Cardiac muscle cell (in vitro differentiated cells and primary cell): ENCODE measurements around the gene UBQLN3. TPM values are rescaled to one million over a fixed set of nuclear protein-coding genes. Genes with fewer than 3 reads are reported as not detected.
A peak's percentile ranks its signal among the peaks of the same experiment; 100 is the strongest.

Experiments
- DNase-seq, 2 donors: peaks; one replicate each; pipeline versions ENCODE4 v3.0.0 to v3.0.0-alpha.2; 2010 to 2017; ENCODE audit warnings: low read depth in 1 of 2, low spot score in 1 of 2
- H3K27ac ChIP-seq: fragments of 200-600 bp; sonication (generic); 2 replicates; pipeline ENCODE4 v1.5.1; 2016
- H3K27me3 ChIP-seq: fragments of 200-600 bp; sonication (generic); 2 replicates; pipeline ENCODE4 v1.6.0; 2016; ENCODE audit warnings: control low read depth
- H3K36me3 ChIP-seq: fragments of 200-600 bp; sonication (generic); 2 replicates; pipeline ENCODE4 v1.5.1; 2016; ENCODE audit warnings: control low read depth
- H3K4me1 ChIP-seq: fragments of 200-600 bp; sonication (generic); 2 replicates; pipeline ENCODE4 v1.8.1; 2017; ENCODE audit warnings: low read depth, mild to moderate bottlenecking, mixed run types
- H3K4me3 ChIP-seq: fragments of 200-600 bp; sonication (generic); 2 replicates; pipeline ENCODE4 v1.5.1; 2016; ENCODE audit warnings: mild to moderate bottlenecking
- H3K9me3 ChIP-seq: fragments of 200-600 bp; sonication (generic); 2 replicates; pipeline ENCODE4 v1.5.1; 2017; ENCODE audit warnings: low read depth, mild to moderate bottlenecking, control low read depth
- polyA plus RNA-seq: library from polyadenylated mRNA; unstranded; fragments of >200 nt; fragmentation: Nextera tagmentation; extraction: Ambion mirVana; gene quantifications from 2 replicates; pipeline ENCODE4 v1.2.1, GENCODE V29; 2016
- total RNA-seq: library from RNA; depleted of rRNA; stranded (reverse); fragments of >200 nt; gene quantifications from 2 replicates; pipeline ENCODE4 v1.2.3, GENCODE V29; 2016
- TF ChIP-seq, protein P1 (sequence below): IDR thresholded peaks from 2 replicates; pipeline ENCODE4 v1.5.1; 2012; ENCODE audit warnings: low read depth, mild to moderate bottlenecking, low read length

The UBQLN3 gene
- total and polyA plus RNA-seq, 2 experiments from 2014 or later = 1.9 TPM; not detected in 1

DNA sequence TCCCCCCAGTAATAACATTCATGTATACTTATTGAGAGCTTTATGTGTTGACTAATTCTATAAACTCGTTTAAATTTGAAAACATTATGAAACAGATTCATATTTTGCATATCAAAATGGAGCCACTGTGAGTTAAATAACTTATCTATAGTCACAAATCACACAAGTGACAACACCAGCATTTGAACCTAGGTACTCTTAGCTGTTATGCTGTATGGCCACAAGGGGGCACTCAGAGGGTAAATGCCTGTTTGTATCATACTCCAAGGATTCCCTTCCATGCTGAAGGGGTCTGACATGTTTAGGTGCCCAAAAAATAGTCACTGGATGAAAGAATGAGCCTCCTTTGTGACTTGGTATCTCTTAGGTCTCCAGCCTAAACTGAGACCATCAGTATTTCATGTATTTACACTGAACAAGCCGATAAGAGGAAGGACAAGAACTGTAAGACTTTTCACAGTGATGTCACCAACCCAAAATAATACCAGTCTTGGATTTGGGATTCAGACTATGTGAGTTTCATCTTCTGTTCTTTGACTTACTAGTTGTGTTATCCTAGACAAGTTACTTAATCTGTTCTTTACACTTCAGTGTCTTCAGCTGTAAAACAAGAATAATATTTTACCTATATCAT is 33.5 kb downstream of the UBQLN3 start:
- Histone ChIP-seq H3K9me3 (no peaks in the 10 kb centered on the region), H3K27me3 (no peaks in the 10 kb centered on the region), H3K4me1 (no peaks in the 10 kb centered on the region), H3K4me3 (no peak overlapping the region), H3K36me3 (no peaks in the 10 kb centered on the region), H3K27ac (no peak overlapping the region)
- TF ChIP-seq, protein P1, sequence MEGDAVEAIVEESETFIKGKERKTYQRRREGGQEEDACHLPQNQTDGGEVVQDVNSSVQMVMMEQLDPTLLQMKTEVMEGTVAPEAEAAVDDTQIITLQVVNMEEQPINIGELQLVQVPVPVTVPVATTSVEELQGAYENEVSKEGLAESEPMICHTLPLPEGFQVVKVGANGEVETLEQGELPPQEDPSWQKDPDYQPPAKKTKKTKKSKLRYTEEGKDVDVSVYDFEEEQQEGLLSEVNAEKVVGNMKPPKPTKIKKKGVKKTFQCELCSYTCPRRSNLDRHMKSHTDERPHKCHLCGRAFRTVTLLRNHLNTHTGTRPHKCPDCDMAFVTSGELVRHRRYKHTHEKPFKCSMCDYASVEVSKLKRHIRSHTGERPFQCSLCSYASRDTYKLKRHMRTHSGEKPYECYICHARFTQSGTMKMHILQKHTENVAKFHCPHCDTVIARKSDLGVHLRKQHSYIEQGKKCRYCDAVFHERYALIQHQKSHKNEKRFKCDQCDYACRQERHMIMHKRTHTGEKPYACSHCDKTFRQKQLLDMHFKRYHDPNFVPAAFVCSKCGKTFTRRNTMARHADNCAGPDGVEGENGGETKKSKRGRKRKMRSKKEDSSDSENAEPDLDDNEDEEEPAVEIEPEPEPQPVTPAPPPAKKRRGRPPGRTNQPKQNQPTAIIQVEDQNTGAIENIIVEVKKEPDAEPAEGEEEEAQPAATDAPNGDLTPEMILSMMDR = peak; percentile 83
- DNase-seq = peak; percentile 62 to 74

DNA sequence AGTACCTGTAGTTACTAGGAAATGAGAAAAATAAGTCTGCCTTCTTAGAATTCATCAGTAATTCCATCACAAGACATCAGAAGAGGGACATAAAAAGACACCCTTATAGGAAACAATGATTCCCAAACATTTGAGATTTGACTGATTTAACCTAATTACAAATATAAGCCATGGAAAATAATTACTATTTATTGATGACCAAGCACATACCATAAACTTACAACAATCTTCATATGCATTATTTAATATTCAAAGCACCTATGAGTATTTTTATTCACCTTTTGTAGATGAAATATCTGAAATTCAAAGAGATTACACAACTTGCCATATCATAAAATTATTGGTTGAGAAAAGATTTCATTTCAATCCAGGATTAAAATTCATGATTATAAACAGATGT is 35.8 kb downstream of the UBQLN3 start:
- DNase-seq = no peak
- Histone ChIP-seq H3K4me3 (no peak overlapping the region), H3K4me1 (no peaks in the 10 kb centered on the region), H3K27ac (no peak overlapping the region), H3K27me3 (no peaks in the 10 kb centered on the region), H3K9me3 (no peaks in the 10 kb centered on the region), H3K36me3 (no peaks in the 10 kb centered on the region)
- TF ChIP-seq, protein P1 = no peak

- H3K27ac ChIP-seq = no peak overlapping the region
- TF ChIP-seq, protein P1 = no peak
- DNase-seq = no peak
- no peaks in the 10 kb centered on the region for H3K27me3 ChIP-seq
- H3K36me3 ChIP-seq = no peaks in the 10 kb centered on the region
- no peaks in the 10 kb centered on the region for H3K9me3 ChIP-seq
- no peaks in the 10 kb centered on the region for H3K4me1 ChIP-seq
- H3K4me3 ChIP-seq = no peak overlapping the region
Measured at GRCh38 chr11:5467527-5467926, 42.2 kb downstream of the UBQLN3 start.

GRCh38 chr11:5460983-5461621 is 48.7 kb downstream of the UBQLN3 start:
- Histone ChIP-seq H3K27ac (no peak overlapping the region), H3K27me3 (no peaks in the 10 kb centered on the region), H3K4me3 (no peak overlapping the region), H3K9me3 (no peaks in the 10 kb centered on the region), H3K36me3 (no peaks in the 10 kb centered on the region), H3K4me1 (no peaks in the 10 kb centered on the region)
- DNase-seq = no peak
- TF ChIP-seq, protein P1 = no peak

Other genes with a start within 250 kb of the UBQLN3 start
- 0.32 and 0.51 TPM in 2 replicates for gene HBE1, start 240.0 kb downstream of the UBQLN3 start, total RNA-seq
- 0.23 TPM in 1 of 2 replicates, not detected in the other for gene HBE1, start 240.0 kb downstream of the UBQLN3 start, polyA plus RNA-seq
- 0.57 and 0.85 TPM in 2 replicates for gene OR51B4, start 208.0 kb downstream of the UBQLN3 start, total RNA-seq
- gene OR51B4, start 208.0 kb downstream of the UBQLN3 start, polyA plus RNA-seq = 0.24 TPM in 1 of 2 replicates, not detected in the other
- gene OR51B2, start 185.7 kb downstream of the UBQLN3 start, total RNA-seq = 1.6 TPM in 1 of 2 replicates, not detected in the other
- gene OR51B2, start 185.7 kb downstream of the UBQLN3 start, polyA plus RNA-seq = not detected in 2 replicates
- gene OR51B5, start 166.4 kb downstream of the UBQLN3 start, total RNA-seq = 1.4 and 3.6 TPM in 2 replicates
- gene OR51B5, start 166.4 kb downstream of the UBQLN3 start, polyA plus RNA-seq = 0.25 and 1.1 TPM in 2 replicates
- gene OR51B6, start 158.4 kb downstream of the UBQLN3 start, total RNA-seq = not detected in 2 replicates
- 0.39 TPM in 1 of 2 replicates, not detected in the other for gene OR51B6, start 158.4 kb downstream of the UBQLN3 start, polyA plus RNA-seq
- gene OR51M1, start 126.1 kb downstream of the UBQLN3 start, total RNA-seq = not detected in 2 replicates
- not detected in 2 replicates for gene OR51M1, start 126.1 kb downstream of the UBQLN3 start, polyA plus RNA-seq
- not detected in 2 replicates for gene OR51Q1, start 87.8 kb downstream of the UBQLN3 start, total RNA-seq
- gene OR51Q1, start 87.8 kb downstream of the UBQLN3 start, polyA plus RNA-seq = not detected in 2 replicates
- 0.60 TPM in 1 of 2 replicates, not detected in the other for gene OR51I1, start 68.4 kb downstream of the UBQLN3 start, total RNA-seq
- not detected in 2 replicates for gene OR51I1, start 68.4 kb downstream of the UBQLN3 start, polyA plus RNA-seq
- not detected in 2 replicates for gene OR51I2, start 60.6 kb downstream of the UBQLN3 start, total RNA-seq
- 0.19 TPM in 1 of 2 replicates, not detected in the other for gene OR51I2, start 60.6 kb downstream of the UBQLN3 start, polyA plus RNA-seq
- gene OR52D1, start 21.3 kb downstream of the UBQLN3 start, total RNA-seq = not detected in 2 replicates
- gene OR52D1, start 21.3 kb downstream of the UBQLN3 start, polyA plus RNA-seq = 0.82 TPM in 1 of 2 replicates, not detected in the other
- 0.92 and 3.4 TPM in 2 replicates for gene UBQLNL, start 6.7 kb upstream of the UBQLN3 start, total RNA-seq
- gene UBQLNL, start 6.7 kb upstream of the UBQLN3 start, polyA plus RNA-seq = 2.1 and 2.4 TPM in 2 replicates
- 0.46 and 0.83 TPM in 2 replicates for gene OR52H1, start 38.6 kb upstream of the UBQLN3 start, total RNA-seq
- gene OR52H1, start 38.6 kb upstream of the UBQLN3 start, polyA plus RNA-seq = 0.43 TPM in 1 of 2 replicates, not detected in the other
- gene OR52B6, start 70.9 kb upstream of the UBQLN3 start, total RNA-seq = not detected in 2 replicates
- gene OR52B6, start 70.9 kb upstream of the UBQLN3 start, polyA plus RNA-seq = 0.52 TPM in 1 of 2 replicates, not detected in the other
- 5.5 and 11.4 TPM in 2 replicates for gene TRIM6, start 86.7 kb upstream of the UBQLN3 start, total RNA-seq
- 4.3 and 10.8 TPM in 2 replicates for gene TRIM6, start 86.7 kb upstream of the UBQLN3 start, polyA plus RNA-seq
- gene TRIM34, start 115.0 kb upstream of the UBQLN3 start, total RNA-seq = 0.81 and 2.4 TPM in 2 replicates
- gene TRIM34, start 115.0 kb upstream of the UBQLN3 start, polyA plus RNA-seq = 1.6 and 2.4 TPM in 2 replicates
- 13.4 and 18.0 TPM in 2 replicates for gene TRIM5, start 175.1 kb upstream of the UBQLN3 start, total RNA-seq
- gene TRIM5, start 175.1 kb upstream of the UBQLN3 start, polyA plus RNA-seq = 12.6 and 19.9 TPM in 2 replicates
- 0.07 TPM in 1 of 2 replicates, not detected in the other for gene TRIM22, start 179.8 kb upstream of the UBQLN3 start, total RNA-seq
- 0.32 and 1.3 TPM in 2 replicates for gene TRIM22, start 179.8 kb upstream of the UBQLN3 start, polyA plus RNA-seq
- gene OR56B1, start 226.5 kb upstream of the UBQLN3 start, total RNA-seq = not detected in 2 replicates
- gene OR56B1, start 226.5 kb upstream of the UBQLN3 start, polyA plus RNA-seq = not detected in 2 replicates
- not detected in 2 replicates for gene OR52N4, start 244.3 kb upstream of the UBQLN3 start, total RNA-seq
- gene OR52N4, start 244.3 kb upstream of the UBQLN3 start, polyA plus RNA-seq = not detected in 2 replicates